HepG2 (cell line): ENCODE measurements around the gene TOB1. TPM values are rescaled to one million over a fixed set of nuclear protein-coding genes. Genes with fewer than 3 reads are reported as not detected.

ENCODE experiments used
- BCL6 ChIP-seq: IDR thresholded peaks from 2 replicates; pipeline ENCODE4 v1.6.1; 2016; ENCODE audit warnings: missing genetic modification reagents, missing compliant biosample characterization
- EP300 ChIP-seq, 3 experiments: sonication (generic) in 1 of 3; formaldehyde crosslinking in 1 of 3; IDR thresholded peaks; 2 replicates each; pipeline versions ENCODE4 v1.5.1 to v1.6.1; 2011 to 2020; ENCODE audit warnings: low read depth in 2 of 3, low read length in 2 of 3, borderline replicate concordance in 1 of 3, improper control_type of control experiment in 1 of 3, mild to moderate bottlenecking in 1 of 3, missing genetic modification reagents in 1 of 3, moderate library complexity in 1 of 3
- HNF1A ChIP-seq, 2 experiments: sonication (generic) in 1 of 2; formaldehyde crosslinking in 1 of 2; IDR thresholded peaks; 2 replicates each; pipeline versions ENCODE4 v1.4.0 to v1.6.1; 2016 to 2020; ENCODE audit warnings: borderline replicate concordance in 1 of 2, low read depth in 1 of 2, mild to moderate bottlenecking in 1 of 2, missing genetic modification reagents in 1 of 2
- ISL2 ChIP-seq: sonication (generic); formaldehyde crosslinking; IDR thresholded peaks from 2 replicates; pipeline ENCODE4 v1.5.0; 2020; ENCODE audit warnings: missing genetic modification reagents
- JDP2 ChIP-seq: sonication (generic); formaldehyde crosslinking; IDR thresholded peaks from 2 replicates; pipeline ENCODE4 v1.8.1; 2022; ENCODE audit warnings: missing genetic modification reagents, borderline replicate concordance
- KLF16 ChIP-seq, 2 experiments: sonication (generic) in 1 of 2; formaldehyde crosslinking in 1 of 2; IDR thresholded peaks; 2 replicates each; pipeline versions ENCODE4 v1.6.1 to v1.8.0; 2016 to 2023; ENCODE audit warnings: missing genetic modification reagents in 2 of 2, missing compliant biosample characterization in 1 of 2
- LBX2 ChIP-seq: sonication (generic); formaldehyde crosslinking; IDR thresholded peaks from 2 replicates; pipeline ENCODE4 v1.5.0; 2020; ENCODE audit warnings: missing genetic modification reagents, mild to moderate bottlenecking, borderline replicate concordance
- MATR3 ChIP-seq: sonication (generic); formaldehyde crosslinking; IDR thresholded peaks from 2 replicates; pipeline ENCODE4 v1.4.0; 2020; ENCODE audit warnings: missing genetic modification reagents
- NAIF1 ChIP-seq: sonication (generic); formaldehyde crosslinking; IDR thresholded peaks from 2 replicates; pipeline ENCODE4 v1.5.0; 2020; ENCODE audit warnings: mild to moderate bottlenecking, missing genetic modification reagents, borderline replicate concordance
- NCOA5 ChIP-seq: sonication (generic); formaldehyde crosslinking; IDR thresholded peaks from 2 replicates; pipeline ENCODE4 v1.4.0; 2020; ENCODE audit warnings: missing genetic modification reagents
- ONECUT2 ChIP-seq: sonication (generic); formaldehyde crosslinking; IDR thresholded peaks from 2 replicates; pipeline ENCODE4 v1.4.0; 2020; ENCODE audit warnings: missing genetic modification reagents
- RFX5 ChIP-seq: IDR thresholded peaks from 2 replicates; pipeline ENCODE4 v1.6.1; 2011; ENCODE audit warnings: low read depth, low read length, improper control_type of control experiment
- TEAD3 ChIP-seq: optimal IDR thresholded peaks from 2 replicates; pipeline ENCODE3; 2016; ENCODE audit warnings: borderline replicate concordance
- U2AF1 ChIP-seq: fragments of 200-400 bp; formaldehyde crosslinking; optimal IDR thresholded peaks from 2 replicates; pipeline ENCODE3; 2017; ENCODE audit warnings: mild to moderate bottlenecking, low read depth, low read length
- YEATS2 ChIP-seq: sonication (generic); formaldehyde crosslinking; IDR thresholded peaks from 2 replicates; pipeline ENCODE4 v1.4.0; 2020; ENCODE audit warnings: missing genetic modification reagents, borderline replicate concordance
- ZC3H4 ChIP-seq: sonication (generic); formaldehyde crosslinking; IDR thresholded peaks from 2 replicates; pipeline ENCODE4 v1.4.0; 2020; ENCODE audit warnings: missing genetic modification reagents, borderline replicate concordance
- ZEB1 ChIP-seq: IDR thresholded peaks from 2 replicates; pipeline ENCODE4 v1.6.1; 2012; ENCODE audit warnings: mild to moderate bottlenecking, low read depth, inconsistent platforms; ENCODE audit not compliant: insufficient replicate concordance
- ZNF598 ChIP-seq: sonication (generic); formaldehyde crosslinking; IDR thresholded peaks from 2 replicates; pipeline ENCODE4 v1.5.1; 2020; ENCODE audit warnings: mild to moderate bottlenecking, missing genetic modification reagents, borderline replicate concordance
- ZNF788 ChIP-seq: sonication (generic); formaldehyde crosslinking; IDR thresholded peaks from 2 replicates; pipeline ENCODE4 v1.5.0; 2020; ENCODE audit warnings: mild to moderate bottlenecking, missing genetic modification reagents, borderline replicate concordance
- polyA plus RNA-seq, 8 experiments: library from polyadenylated mRNA; depleted of rRNA in 3 of 8; stranded (reverse) in 7 of 8; unstranded in 1 of 8; fragments of >200 nt; fragmentation: Illumina TruSeq in 4 of 8; extraction: Trizol in 4 of 8; gene quantifications; 2 replicates each; pipeline versions ENCODE4 v1.2.1 to v1.2.3, GENCODE V29; 2011 to 2016; ENCODE audit warnings: low read depth in 4 of 8, missing spikeins in 1 of 8, mixed read lengths in 1 of 8; ENCODE audit not compliant: insufficient read depth in 1 of 8
- total RNA-seq, 5 experiments: library from RNA; depleted of rRNA; stranded (reverse); fragments of >200 nt; fragmentation: Illumina TruSeq; extraction: Trizol; gene quantifications; 2 replicates each; pipeline ENCODE4 v1.2.3, GENCODE V29; 2016; ENCODE audit warnings: low read depth in 1 of 5

Gene TOB1
- total and polyA plus RNA-seq, 2 of the 13 experiments (the other 11 are each of a cell fraction or from before 2014, with no cell fraction given), result 21.9 to 57.7 TPM

GRCh38 chr17:50855708-50856330, 10.3 kb downstream of the TOB1 start (continued):
- TF ChIP-seq MATR3 (no peak), ZNF598 (CRISPR knock-in tag) (no peak), TEAD3 (CRISPR knock-in tag) (peak; percentile 9), YEATS2 (no peak), ZC3H4 (CRISPR knock-in tag) (no peak), NCOA5 (no peak), EP300 (IDR thresholded peaks at IDR 0.05; ENCODE audit: low read depth in 2 of 2, low read length in 2 of 2) (peak in 1 of 2 experiments; percentile 74; a peak in 1 of 4 replicates), EP300 (CRISPR knock-in tag; IDR thresholded peaks at IDR 0.05; ENCODE audit: borderline replicate concordance) (no peak), NAIF1 (CRISPR knock-in tag) (0 out of 2 replicates have a peak, but pooled peaks have one; percentile 53), BCL6 (peak; percentile 46; the same call in 1 of the 2 replicates), RFX5 (no peak), U2AF1 (no peak), ONECUT2 (CRISPR knock-in tag) (no peak), KLF16 (CRISPR knock-in tag; IDR thresholded peaks at IDR 0.05) (no peak), ZEB1 (no peak), ZNF788 (CRISPR knock-in tag) (no peak), JDP2 (no peak), HNF1A (IDR thresholded peaks at IDR 0.05; ENCODE audit: low read depth) (peak; percentile 74; the same call in 1 of the 2 replicates), HNF1A (CRISPR knock-in tag; IDR thresholded peaks at IDR 0.05; ENCODE audit: borderline replicate concordance) (peak; percentile 69; the same call in 1 of the 2 replicates), ISL2 (peak; percentile 13; the same call in 1 of the 2 replicates), LBX2 (CRISPR knock-in tag) (no peak)
